Hepatocyte (in vitro differentiated cells): Measurements from ENCODE around the gene NPPC. TPM values are rescaled to one million over a fixed set of nuclear protein-coding genes. Genes with fewer than 3 reads are reported as not detected.

Experiments
- DNase-seq: peaks from one replicate; pipeline ENCODE4 v3.0.0-alpha.2; 2016; ENCODE audit warnings: low spot score
- H2AFZ ChIP-seq: fragments of 200-600 bp; sonication (generic); 2 replicates; pipeline ENCODE4 v1.6.0; 2016; ENCODE audit warnings: antibody characterized with exemption, mild to moderate bottlenecking
- H3K27ac ChIP-seq: fragments of 200-600 bp; sonication (generic); 2 replicates; pipeline ENCODE4 v1.5.1; 2016; ENCODE audit warnings: mild to moderate bottlenecking
- H3K27me3 ChIP-seq: fragments of 200-600 bp; sonication (generic); 2 replicates; pipeline ENCODE4 v1.6.1; 2016
- H3K36me3 ChIP-seq: fragments of 200-600 bp; sonication (generic); replicated peaks from 2 replicates; pipeline ENCODE4 v1.5.1; 2016; ENCODE audit warnings: low read depth; ENCODE audit not compliant: insufficient read depth
- H3K4me1 ChIP-seq: fragments of 200-600 bp; sonication (generic); 2 replicates; pipeline ENCODE4 v1.5.1; 2016; ENCODE audit warnings: mild to moderate bottlenecking, moderate library complexity; ENCODE audit not compliant: insufficient read depth
- H3K4me2 ChIP-seq: fragments of 200-600 bp; sonication (generic); 2 replicates; pipeline ENCODE4 v1.6.0; 2016
- H3K4me3 ChIP-seq: fragments of 200-600 bp; sonication (generic); 2 replicates; pipeline ENCODE4 v1.5.1; 2016; ENCODE audit warnings: mild to moderate bottlenecking
- H3K79me2 ChIP-seq: fragments of 200-600 bp; sonication (generic); 2 replicates; pipeline ENCODE4 v1.6.0; 2017; ENCODE audit warnings: mild to moderate bottlenecking
- H3K9me2 ChIP-seq: fragments of 200-600 bp; sonication (generic); replicated peaks from 2 replicates; pipeline ENCODE4 v1.6.0; 2017; ENCODE audit warnings: mild to moderate bottlenecking; ENCODE audit not compliant: insufficient read depth
- H3K9me3 ChIP-seq: fragments of 200-600 bp; sonication (generic); 2 replicates; pipeline ENCODE4 v1.5.1; 2016; ENCODE audit warnings: low read depth, mild to moderate bottlenecking
- H4K20me1 ChIP-seq: fragments of 200-600 bp; sonication (generic); 2 replicates; pipeline ENCODE4 v1.6.0; 2016; ENCODE audit warnings: mild to moderate bottlenecking; ENCODE audit not compliant: insufficient read depth, poor library complexity, severe bottlenecking
- CTCF ChIP-seq: fragments of 200-600 bp; sonication (generic); IDR thresholded peaks from 2 replicates; pipeline ENCODE4 v1.5.1; 2016; ENCODE audit warnings: antibody characterized with exemption, mild to moderate bottlenecking; ENCODE audit not compliant: poor library complexity
- EZH2 ChIP-seq: fragments of 200-600 bp; sonication (generic); IDR thresholded peaks from 2 replicates; pipeline ENCODE4 v1.6.1; 2016; ENCODE audit warnings: antibody characterized with exemption, mild to moderate bottlenecking, borderline replicate concordance
- EZH2phosphoT487 ChIP-seq: fragments of 200-600 bp; sonication (generic); IDR thresholded peaks from one replicate; pipeline ENCODE4 v1.6.1; 2018; ENCODE audit warnings: antibody characterized with exemption, mild to moderate bottlenecking, low read depth, moderate library complexity; ENCODE audit not compliant: unreplicated experiment, severe bottlenecking
- WGBS: methylation state at CpG from one replicate; pipeline ENCODE4 v1.1.6; 2016; ENCODE audit warnings: low lambda C conversion rate; ENCODE audit errors: missing lambda C conversion rate; 5-methylcytosine and 5-hydroxymethylcytosine counted together
- polyA plus RNA-seq: library from polyadenylated mRNA; unstranded; fragments of >200 nt; fragmentation: Nextera tagmentation; extraction: Ambion mirVana; gene quantifications from 2 replicates; pipeline ENCODE4 v1.2.1, GENCODE V29; 2016
- total RNA-seq: library from RNA; depleted of rRNA; stranded (reverse); fragments of >200 nt; gene quantifications from 2 replicates; pipeline ENCODE4 v1.2.3, GENCODE V29; 2014

NPPC gene
- total and polyA plus RNA-seq, 2 experiments from 2014 or later, result 1.8 TPM; not detected in 1

DNA sequence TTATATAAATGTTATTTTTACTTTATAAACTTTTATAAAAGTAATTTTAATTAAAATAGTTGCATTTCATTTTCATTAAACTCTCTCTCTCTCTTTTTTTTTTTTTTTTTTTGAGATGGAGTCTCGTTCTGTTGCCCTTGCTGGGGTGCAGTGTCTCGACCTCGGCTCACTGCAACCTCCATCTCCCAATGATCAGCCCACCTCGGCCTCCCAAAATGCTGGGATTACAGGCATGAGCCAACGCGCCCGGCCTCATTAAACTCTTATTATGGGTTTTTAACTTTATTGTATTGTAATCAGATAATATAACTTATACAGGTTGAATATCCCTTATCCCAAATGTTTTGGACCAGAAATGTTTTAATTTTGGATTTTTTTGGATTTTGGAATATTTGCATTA is 10.9 kb upstream of the NPPC start:
- Histone ChIP-seq H3K9me2 (no peaks in the 10 kb centered on the region), H3K4me1 (no peaks in the 10 kb centered on the region), H2AFZ (no peak overlapping the region), H3K36me3 (no peaks in the 10 kb centered on the region), H4K20me1 (no peaks in the 10 kb centered on the region), H3K27ac (no peak overlapping the region), H3K4me3 (no peak overlapping the region), H3K4me2 (no peak overlapping the region), H3K9me3 (no peaks in the 10 kb centered on the region), H3K79me2 (no peaks in the 10 kb centered on the region), H3K27me3 (no peaks in the 10 kb centered on the region)
- no peak for DNase-seq
- 97% methylated on average over 7 of the region's 7 CpGs for WGBS
- TF ChIP-seq EZH2 (no peak), CTCF (no peak), EZH2phosphoT487 (no peak)

DNA sequence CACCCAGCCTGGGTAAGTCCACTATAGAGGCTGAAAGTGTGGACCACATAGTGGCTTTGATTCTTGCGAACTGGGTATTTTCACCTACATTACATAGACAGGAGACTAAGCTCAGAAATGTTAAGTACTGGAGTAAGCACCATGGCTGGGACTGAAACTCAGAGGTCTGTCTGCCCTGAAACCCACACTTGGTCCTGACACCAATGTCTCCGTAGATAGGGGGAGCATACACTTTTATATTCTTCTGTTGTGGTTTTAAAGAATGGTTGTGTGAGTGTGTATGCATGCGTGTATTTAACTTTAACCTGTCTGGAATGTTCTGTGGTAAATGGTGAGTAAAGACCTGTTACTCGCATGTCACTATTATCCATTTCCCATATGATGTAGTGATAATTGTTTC is 10.3 kb upstream of the NPPC start:
- H3K9me3 ChIP-seq, result no peaks in the 10 kb centered on the region
- no peaks in the 10 kb centered on the region for H4K20me1 ChIP-seq
- no peaks in the 10 kb centered on the region for H3K27me3 ChIP-seq
- H3K27ac ChIP-seq, result no peak overlapping the region
- no peaks in the 10 kb centered on the region for H3K9me2 ChIP-seq
- no peak overlapping the region for H3K4me2 ChIP-seq
- H3K36me3 ChIP-seq, result no peaks in the 10 kb centered on the region
- TF ChIP-seq EZH2 (no peak), EZH2phosphoT487 (no peak), CTCF (no peak)
- H3K4me3 ChIP-seq, result no peak overlapping the region
- no peaks in the 10 kb centered on the region for H3K79me2 ChIP-seq
- WGBS, result 73% methylated on average over 4 of the region's 4 CpGs
- H2AFZ ChIP-seq, result no peak overlapping the region
- H3K4me1 ChIP-seq, result no peaks in the 10 kb centered on the region
- no peak for DNase-seq

- no peak for DNase-seq
- Histone ChIP-seq H3K9me3 (no peaks in the 10 kb centered on the region), H4K20me1 (no peaks in the 10 kb centered on the region), H3K79me2 (no peaks in the 10 kb centered on the region), H3K4me1 (no peaks in the 10 kb centered on the region), H3K27ac (no peak overlapping the region), H3K36me3 (no peaks in the 10 kb centered on the region), H3K4me3 (no peak overlapping the region), H3K27me3 (peaks cover under 1% of the 10 kb centered on the region), H3K9me2 (no peaks in the 10 kb centered on the region), H3K4me2 (no peak overlapping the region), H2AFZ (no peak overlapping the region)
- 93% methylated on average over 1 of the region's 1 CpG for WGBS
- TF ChIP-seq EZH2 (no peak), CTCF (no peak), EZH2phosphoT487 (no peak)
Measured at GRCh38 chr2:231935815-231936214, 9.6 kb upstream of the NPPC start.

DNA sequence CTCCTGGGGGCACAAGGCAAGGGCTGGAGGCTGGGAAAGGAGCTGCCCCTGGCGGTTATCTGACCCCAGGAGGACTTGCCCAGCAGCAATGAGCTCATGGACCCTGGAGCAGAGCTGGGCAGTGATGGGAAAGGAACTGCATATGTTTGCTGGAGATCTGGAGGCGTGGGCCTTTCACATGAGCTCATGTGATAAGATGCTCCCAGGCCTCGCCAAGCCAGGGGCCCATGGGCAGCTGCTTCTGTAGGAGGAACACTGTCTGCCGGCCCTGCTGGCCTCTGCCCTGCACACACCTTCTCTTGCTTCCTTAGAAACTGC is 9.0 kb upstream of the NPPC start:
- TF ChIP-seq EZH2, result no peak
- TF ChIP-seq EZH2phosphoT487, result no peak
- no peak overlapping the region for H3K4me2 ChIP-seq
- H3K79me2 ChIP-seq, result no peaks in the 10 kb centered on the region
- no peaks in the 10 kb centered on the region for H3K9me2 ChIP-seq
- H4K20me1 ChIP-seq, result no peaks in the 10 kb centered on the region
- no peaks in the 10 kb centered on the region for H3K36me3 ChIP-seq
- no peak overlapping the region for H3K27ac ChIP-seq
- H2AFZ ChIP-seq, result no peak overlapping the region
- H3K4me3 ChIP-seq, result no peak overlapping the region
- DNase-seq, result peak; percentile 51
- H3K4me1 ChIP-seq, result no peaks in the 10 kb centered on the region
- peaks cover 5% of the 10 kb centered on the region for H3K27me3 ChIP-seq
- WGBS, result 50% methylated on average over 4 of the region's 4 CpGs
- H3K9me3 ChIP-seq, result no peaks in the 10 kb centered on the region
